Measurements from ENCODE around the gene PSMD14. TPM values are rescaled to one million over a fixed set of nuclear protein-coding genes. Genes with fewer than 3 reads are reported as not detected.
"Not testable (repeated sequence)": the region's sequence is repeated elsewhere in the genome, so short reads cannot be mapped to it uniquely, and the experiment has no call there.

The PSMD14 gene
- 10 to 100 TPM; 91.4 to 93.8 TPM for total RNA-seq

- peak within 1 kb of the TSS; percentile 86 for H3K27ac Mint-ChIP-seq
- H3K4me3 Mint-ChIP-seq = peak within 1 kb of the TSS; percentile 95
- DNase-seq = peak; percentile 91
- H3K36me3 Mint-ChIP-seq = peaks cover 34% of the 10 kb centered on the region
- peaks cover 7% of the 10 kb centered on the region for H3K9me3 Mint-ChIP-seq
- H3K4me1 Mint-ChIP-seq = peaks cover 26% of the 10 kb centered on the region
- no peaks in the 10 kb centered on the region for H3K27me3 Mint-ChIP-seq
Observed at GRCh38 chr2:161308178-161308955, at the start of gene PSMD14. Gene PSMD14, plus strand, starts transcription at chr2:161308425. Its CDS starts 10,401 bp downstream, at chr2:161318826.

DNA sequence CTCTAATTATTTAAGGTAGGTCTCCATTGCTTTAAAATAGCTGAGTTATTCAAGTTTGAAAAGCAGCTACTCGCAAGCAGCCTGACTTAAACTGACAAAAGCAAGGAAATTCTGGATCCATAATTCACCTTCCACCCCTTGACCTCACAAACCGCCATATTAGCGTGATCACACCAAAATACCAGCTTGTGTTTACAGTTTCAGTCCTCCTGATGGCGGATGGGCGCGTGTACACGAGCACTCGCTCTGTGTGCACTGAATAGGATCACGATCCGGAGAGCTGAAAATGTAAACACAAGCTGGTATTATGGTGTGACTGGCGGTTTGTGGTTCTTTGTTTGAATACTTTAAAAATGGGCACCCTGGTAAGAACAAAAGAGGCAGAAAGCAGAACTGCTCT is 42.4 kb upstream of the PSMD14 start:
- peaks cover 17% of the 10 kb centered on the region for H3K27me3 Mint-ChIP-seq
- no peak for DNase-seq
- H3K36me3 Mint-ChIP-seq = no peaks in the 10 kb centered on the region
- no peak overlapping the region for H3K4me3 Mint-ChIP-seq
- no peak overlapping the region for H3K27ac Mint-ChIP-seq
- H3K9me3 Mint-ChIP-seq = no peaks in the 10 kb centered on the region
- H3K4me1 Mint-ChIP-seq = no peaks in the 10 kb centered on the region

- Mint-ChIP-seq H3K9me3 (no peaks in the 10 kb centered on the region), H3K36me3 (no peaks in the 10 kb centered on the region), H3K27ac (no peak overlapping the region), H3K4me1 (no peaks in the 10 kb centered on the region), H3K27me3 (peaks cover 10% of the 10 kb centered on the region), H3K4me3 (no peak overlapping the region)
- DNase-seq = no peak
Observed at GRCh38 chr2:161269111-161269510, 39.1 kb upstream of the PSMD14 start.

- Mint-ChIP-seq H3K27me3 (no peaks in the 10 kb centered on the region), H3K4me3 (no peak overlapping the region), H3K36me3 (no peaks in the 10 kb centered on the region), H3K4me1 (no peaks in the 10 kb centered on the region), H3K27ac (no peak overlapping the region), H3K9me3 (no peaks in the 10 kb centered on the region)
- no peak for DNase-seq
Observed at GRCh38 chr2:161273038-161273760, 35.0 kb upstream of the PSMD14 start.

- H3K9me3 Mint-ChIP-seq, H3K36me3 Mint-ChIP-seq, H3K4me1 Mint-ChIP-seq, H3K4me3 Mint-ChIP-seq, H3K27ac Mint-ChIP-seq, DNase-seq, H3K27me3 Mint-ChIP-seq: not testable (repeated sequence)
Observed at GRCh38 chr2:161278564-161279229, 29.5 kb upstream of the PSMD14 start.

GRCh38 chr2:161279230-161279815 is 28.9 kb upstream of the PSMD14 start:
- not testable (repeated sequence) for H3K27ac Mint-ChIP-seq, H3K4me1 Mint-ChIP-seq, H3K36me3 Mint-ChIP-seq, H3K27me3 Mint-ChIP-seq, H3K4me3 Mint-ChIP-seq, H3K9me3 Mint-ChIP-seq, DNase-seq

DNA sequence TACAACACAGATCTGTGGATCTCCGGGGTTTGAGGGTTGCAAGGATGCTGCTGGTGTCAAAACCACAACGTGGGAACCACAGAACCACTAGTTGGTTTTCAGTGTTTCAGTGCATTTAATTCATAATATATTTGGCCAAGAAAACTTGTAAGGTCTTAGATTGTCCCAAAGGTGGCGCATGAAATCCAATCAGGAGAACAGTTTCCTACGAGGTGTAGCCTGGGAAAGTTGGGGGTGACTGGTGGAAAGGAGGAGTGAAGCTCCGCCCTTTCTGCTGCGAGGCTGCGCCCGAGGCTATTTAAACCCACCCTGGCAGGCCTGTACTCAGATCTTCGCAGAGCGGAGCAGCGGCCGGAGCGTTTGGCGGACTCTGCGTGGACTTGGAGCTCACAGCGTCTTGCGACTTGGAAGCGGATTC is 27.3 kb upstream of the PSMD14 start:
- H3K27me3 Mint-ChIP-seq, H3K9me3 Mint-ChIP-seq, H3K36me3 Mint-ChIP-seq, H3K4me1 Mint-ChIP-seq, H3K27ac Mint-ChIP-seq, H3K4me3 Mint-ChIP-seq: not testable (repeated sequence)
- DNase-seq = peak; percentile 17

DNA sequence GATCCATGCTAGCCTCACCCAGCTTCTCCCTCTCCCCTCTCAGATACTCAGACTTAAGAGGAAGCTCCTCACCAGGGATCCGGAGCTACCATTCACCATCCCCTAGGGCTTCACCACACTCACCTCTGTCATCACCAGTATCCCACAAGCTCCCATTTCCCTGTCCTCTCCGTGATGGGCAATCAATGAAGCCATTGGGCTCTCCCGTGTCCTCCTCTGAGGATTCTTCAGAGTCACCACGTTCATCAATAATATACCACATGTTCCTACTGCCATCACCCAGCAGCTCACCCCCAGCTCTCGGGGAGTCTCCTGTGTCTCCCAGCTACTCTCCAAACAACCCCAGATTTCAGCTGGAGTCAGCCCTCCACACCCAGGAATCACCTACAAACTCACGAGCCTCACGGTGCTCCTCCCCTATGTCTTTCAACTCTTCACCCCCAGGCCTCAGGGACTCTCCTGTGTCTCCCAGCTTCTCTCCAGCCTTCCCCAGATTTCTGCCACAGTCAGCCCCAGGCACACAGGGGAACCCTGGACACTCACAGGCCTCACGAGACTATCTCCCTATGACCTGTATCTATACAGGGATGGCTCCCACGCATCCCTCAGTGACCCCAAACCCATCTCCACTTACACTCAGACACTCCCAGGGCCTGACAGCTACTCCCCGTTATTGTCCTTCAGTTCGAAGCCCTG is 26.5 kb upstream of the PSMD14 start:
- H3K36me3 Mint-ChIP-seq, H3K27me3 Mint-ChIP-seq, DNase-seq, H3K4me3 Mint-ChIP-seq, H3K9me3 Mint-ChIP-seq, H3K4me1 Mint-ChIP-seq, H3K27ac Mint-ChIP-seq: not testable (repeated sequence)

DNA sequence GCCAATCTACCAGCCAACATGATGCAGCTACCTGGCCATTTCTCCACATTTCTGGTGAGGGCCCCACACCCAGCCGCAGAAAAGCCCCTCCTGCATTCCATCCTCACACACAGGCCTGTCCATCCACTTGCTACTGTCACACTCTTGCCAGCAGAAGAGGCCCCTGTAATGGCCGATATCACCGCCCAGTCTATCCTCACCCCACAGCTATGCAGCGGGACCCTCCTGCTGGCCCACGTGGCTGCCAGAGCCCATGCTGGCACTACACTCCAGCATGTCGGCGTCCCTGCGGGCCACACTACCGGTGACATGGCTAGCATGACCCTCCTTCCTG is 25.9 kb upstream of the PSMD14 start:
- not testable (repeated sequence) for H3K4me1 Mint-ChIP-seq, H3K36me3 Mint-ChIP-seq, DNase-seq, H3K4me3 Mint-ChIP-seq, H3K9me3 Mint-ChIP-seq, H3K27ac Mint-ChIP-seq
- H3K27me3 Mint-ChIP-seq = peaks cover 12% of the 10 kb centered on the region

DNA sequence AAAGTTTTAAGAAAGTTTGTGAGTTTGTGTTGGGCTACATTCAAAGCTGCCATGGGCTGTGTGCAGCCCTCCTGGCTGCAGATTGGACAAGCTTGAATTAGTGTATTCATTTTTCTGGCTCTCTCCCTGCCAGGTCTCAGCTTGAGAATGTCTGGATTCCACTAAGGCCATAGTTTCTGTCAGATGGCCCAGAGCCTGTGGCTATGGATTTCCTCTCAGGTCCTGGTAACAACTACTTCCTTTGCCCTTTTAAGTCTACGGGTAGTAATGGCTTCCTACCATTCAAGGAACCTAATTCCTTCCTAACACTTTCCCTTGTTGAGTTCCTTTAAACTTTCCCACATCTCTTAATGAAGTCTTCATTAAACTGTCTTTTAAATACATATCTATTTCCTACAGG is 24.3 kb upstream of the PSMD14 start:
- H3K27me3 Mint-ChIP-seq = peaks cover 20% of the 10 kb centered on the region
- no peak overlapping the region for H3K4me3 Mint-ChIP-seq
- no peaks in the 10 kb centered on the region for H3K9me3 Mint-ChIP-seq
- H3K4me1 Mint-ChIP-seq = no peaks in the 10 kb centered on the region
- no peaks in the 10 kb centered on the region for H3K36me3 Mint-ChIP-seq
- no peak for DNase-seq
- H3K27ac Mint-ChIP-seq = no peak overlapping the region

GRCh38 chr2:161303535-161304050 is 4.6 kb upstream of the PSMD14 start:
- H3K27ac Mint-ChIP-seq = no peak overlapping the region
- H3K4me1 Mint-ChIP-seq = no peaks in the 10 kb centered on the region
- H3K36me3 Mint-ChIP-seq = peaks cover 17% of the 10 kb centered on the region
- no peak for DNase-seq
- H3K27me3 Mint-ChIP-seq = peaks cover 14% of the 10 kb centered on the region
- peaks cover 10% of the 10 kb centered on the region for H3K9me3 Mint-ChIP-seq
- H3K4me3 Mint-ChIP-seq = no peak overlapping the region

DNA sequence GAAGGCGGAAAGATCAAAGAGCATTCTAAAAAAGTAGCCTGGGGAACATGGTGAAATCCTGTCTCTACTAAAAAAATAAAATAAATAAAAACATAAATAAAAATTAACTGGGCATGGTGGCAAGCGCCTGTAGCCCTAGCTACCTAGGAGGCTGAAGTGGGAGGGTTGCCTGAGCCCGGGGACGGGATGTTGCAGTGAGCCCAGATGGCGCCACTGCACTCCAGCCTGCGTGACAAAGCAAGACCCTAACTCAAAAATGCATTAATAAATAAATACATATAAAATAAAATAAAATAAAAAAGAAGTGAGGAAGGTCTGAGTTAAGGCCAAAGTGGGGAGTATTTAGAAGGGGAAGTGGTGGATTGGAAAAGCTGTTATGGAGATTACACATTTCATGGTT is 1.3 kb upstream of the PSMD14 start:
- Mint-ChIP-seq H3K9me3 (peaks cover 10% of the 10 kb centered on the region), H3K36me3 (peaks cover 27% of the 10 kb centered on the region), H3K4me1 (peaks cover 18% of the 10 kb centered on the region), H3K27ac (no peak overlapping the region), H3K27me3 (peaks cover 4% of the 10 kb centered on the region), H3K4me3 (peak overlapping the region; percentile 95)
- DNase-seq = no peak

- peaks cover 8% of the 10 kb centered on the region for H3K9me3 Mint-ChIP-seq
- H3K36me3 Mint-ChIP-seq = peaks cover 31% of the 10 kb centered on the region
- H3K27ac Mint-ChIP-seq = peak overlapping the region; percentile 86
- DNase-seq = no peak
- H3K4me1 Mint-ChIP-seq = peaks cover 23% of the 10 kb centered on the region
- peak overlapping the region; percentile 95 for H3K4me3 Mint-ChIP-seq
- H3K27me3 Mint-ChIP-seq = peaks cover 1% of the 10 kb centered on the region
Observed at GRCh38 chr2:161307676-161308075, 549 bp upstream of the PSMD14 start.

- no peaks in the 10 kb centered on the region for H3K27me3 Mint-ChIP-seq
- DNase-seq = no peak
- no peaks in the 10 kb centered on the region for H3K9me3 Mint-ChIP-seq
- H3K27ac Mint-ChIP-seq = no peak overlapping the region
- no peak overlapping the region for H3K4me3 Mint-ChIP-seq
- H3K4me1 Mint-ChIP-seq = peaks cover 41% of the 10 kb centered on the region
- H3K36me3 Mint-ChIP-seq = peaks cover 32% of the 10 kb centered on the region
Observed at GRCh38 chr2:161312996-161313395, 4.8 kb downstream of the PSMD14 start.

Measured in activated naive CD8-positive, alpha-beta T cell treated with anti-CD3 and anti-CD28 coated beads for 36 hours (primary cell).